Left forelimb (tissue), 1 donor: ENCODE results near the gene RSAD1.

ENCODE experiments used
- DNase-seq: peaks from one replicate; pipeline ENCODE4 v3.0.0-alpha.2; 2018; ENCODE audit warnings: low spot score

Gene RSAD1

DNA sequence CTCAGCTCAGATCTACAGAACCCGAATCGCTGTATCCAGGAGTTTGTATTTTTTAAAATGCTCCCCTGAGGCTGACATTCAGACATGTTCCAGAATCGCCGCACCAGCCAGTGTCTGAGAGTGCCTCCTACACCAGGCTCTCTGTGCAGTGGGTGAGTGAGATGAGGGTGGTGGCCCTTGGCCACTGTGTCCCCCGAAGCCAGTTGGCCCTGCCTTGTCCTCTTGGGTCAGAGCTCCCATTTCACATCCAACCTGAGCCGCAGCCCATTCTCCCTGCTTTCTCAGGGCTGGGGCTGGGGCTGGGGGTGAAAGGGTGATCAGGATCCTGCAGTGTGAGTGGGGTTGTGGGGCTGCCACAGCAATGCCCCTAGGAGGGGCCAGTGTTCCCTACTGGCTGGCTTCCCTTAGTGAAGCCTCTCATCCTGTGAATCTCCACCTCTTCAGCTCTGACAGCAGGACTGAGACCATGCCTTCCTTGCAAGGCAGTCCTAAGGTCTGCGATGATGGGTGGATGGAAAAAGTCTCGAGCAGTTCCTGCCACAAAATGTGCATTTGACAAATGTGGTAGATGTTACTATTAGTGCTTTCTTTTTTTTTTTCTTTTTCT lies 16.7 kb downstream of the RSAD1 start:
- no peak for DNase-seq

DNA sequence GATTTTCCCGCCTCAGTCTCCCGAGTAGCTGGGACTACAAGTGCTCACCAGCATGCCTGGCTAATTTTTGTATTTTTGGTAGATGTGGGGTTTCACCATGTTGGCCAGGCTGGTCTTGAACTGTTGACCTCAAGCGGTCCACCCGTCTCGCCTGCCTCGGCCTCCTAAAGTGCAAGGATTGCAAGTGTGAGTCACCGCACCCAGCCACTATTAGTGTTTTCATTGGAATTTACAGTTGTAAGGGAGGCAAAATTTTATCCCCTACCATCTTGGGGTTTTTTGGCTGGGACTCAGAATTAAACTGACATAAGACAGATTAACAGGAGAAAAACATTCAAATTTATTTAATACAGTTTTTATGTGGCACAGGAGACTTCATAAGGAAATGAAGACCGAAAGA lies 17.3 kb downstream of the RSAD1 start:
- DNase-seq: no peak

DNA sequence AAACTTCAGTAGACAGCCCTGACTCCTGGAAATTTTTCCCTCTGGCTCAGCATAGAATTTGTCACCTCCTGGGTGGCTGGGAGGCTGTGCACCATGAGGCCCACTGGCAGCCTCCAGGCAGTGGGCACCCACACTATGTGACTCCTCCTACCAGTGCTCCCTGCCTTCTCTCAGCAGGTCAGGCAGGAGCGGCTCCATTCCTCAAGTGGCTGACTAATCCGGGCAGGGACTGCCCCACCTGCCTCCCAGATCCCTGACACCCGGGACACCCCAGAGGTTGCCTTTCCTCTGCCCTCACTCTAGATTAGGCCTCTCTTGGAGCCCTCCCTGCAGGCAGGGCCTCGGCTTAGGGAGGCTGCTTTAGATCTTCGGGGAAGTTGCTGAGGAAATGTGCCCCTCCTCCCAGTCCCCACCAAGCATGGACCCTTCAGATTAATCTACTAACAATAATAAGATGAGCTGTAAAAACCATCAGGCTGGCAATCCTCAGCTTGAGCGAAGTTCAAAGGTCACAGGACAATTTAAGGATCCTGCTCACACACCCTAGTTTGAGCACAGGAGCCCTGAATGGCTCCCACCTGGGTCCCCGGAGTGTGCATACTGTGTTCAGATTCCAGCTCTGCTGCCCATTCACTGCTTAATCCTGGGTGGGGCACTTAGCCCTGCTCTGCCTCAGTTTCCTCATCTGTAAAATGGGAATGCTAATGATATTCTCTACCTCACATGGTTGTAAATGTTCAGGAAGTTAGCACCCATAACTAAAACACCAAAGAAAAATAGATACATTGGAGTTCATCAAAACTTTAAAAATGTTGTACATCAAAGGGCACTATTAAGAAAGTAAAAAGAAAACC lies 19.6 kb downstream of the RSAD1 start:
- DNase-seq: no peak

DNA sequence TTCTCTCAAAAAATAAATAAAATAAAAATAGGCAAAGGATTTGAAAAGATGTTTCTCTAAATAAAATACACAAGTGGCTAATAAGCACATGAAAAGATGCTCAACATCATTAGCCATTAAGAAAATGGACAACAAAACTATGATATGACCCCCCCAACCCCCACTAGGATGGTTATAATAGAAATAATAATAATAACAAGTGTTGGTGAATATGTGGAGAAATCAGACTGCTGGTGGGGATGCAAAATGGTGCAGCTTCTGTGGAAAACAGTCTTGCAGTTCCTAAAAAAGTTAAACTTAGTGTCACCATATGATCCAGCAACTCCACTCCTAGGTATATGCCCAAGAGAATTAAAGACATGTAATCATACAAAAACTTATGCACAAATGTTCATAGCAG lies 20.6 kb downstream of the RSAD1 start:
- no peak for DNase-seq

DNA sequence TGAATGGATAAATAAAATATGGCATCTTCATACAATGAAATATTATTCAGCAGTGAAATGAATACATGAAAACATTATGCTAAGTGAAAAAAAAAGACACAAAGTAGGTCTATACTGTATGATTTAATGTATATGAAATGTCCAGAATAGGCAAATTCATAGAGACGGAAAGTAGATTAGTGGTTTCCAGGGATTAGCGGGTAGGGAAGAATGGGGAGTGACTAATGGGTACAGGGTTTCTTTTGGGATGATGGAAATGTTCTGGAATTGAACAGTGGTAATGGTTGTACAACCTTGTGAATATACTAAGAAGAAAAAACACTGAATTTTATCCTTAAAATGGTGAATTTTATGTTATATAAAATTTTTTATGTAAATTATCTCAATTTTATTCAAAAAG lies 21.1 kb downstream of the RSAD1 start:
- DNase-seq: no peak

DNA sequence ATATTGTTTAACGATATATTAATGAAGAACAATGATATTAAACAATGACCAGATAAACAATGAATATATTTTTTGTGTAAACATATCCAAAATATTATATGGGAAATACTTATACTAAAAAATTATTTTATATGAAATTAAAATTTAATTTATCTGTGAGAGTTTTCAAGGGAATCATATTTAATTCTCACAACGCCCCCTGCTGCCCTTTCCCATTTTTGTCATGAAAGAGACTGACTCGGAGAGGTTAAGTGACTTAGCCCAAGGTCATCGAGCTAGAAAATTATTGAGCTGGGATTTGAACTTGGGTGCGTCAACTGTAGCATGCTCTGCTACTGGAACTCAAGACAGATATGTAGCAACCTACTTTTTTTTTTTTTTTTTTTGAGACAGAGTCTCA lies 22.4 kb downstream of the RSAD1 start:
- no peak for DNase-seq

DNA sequence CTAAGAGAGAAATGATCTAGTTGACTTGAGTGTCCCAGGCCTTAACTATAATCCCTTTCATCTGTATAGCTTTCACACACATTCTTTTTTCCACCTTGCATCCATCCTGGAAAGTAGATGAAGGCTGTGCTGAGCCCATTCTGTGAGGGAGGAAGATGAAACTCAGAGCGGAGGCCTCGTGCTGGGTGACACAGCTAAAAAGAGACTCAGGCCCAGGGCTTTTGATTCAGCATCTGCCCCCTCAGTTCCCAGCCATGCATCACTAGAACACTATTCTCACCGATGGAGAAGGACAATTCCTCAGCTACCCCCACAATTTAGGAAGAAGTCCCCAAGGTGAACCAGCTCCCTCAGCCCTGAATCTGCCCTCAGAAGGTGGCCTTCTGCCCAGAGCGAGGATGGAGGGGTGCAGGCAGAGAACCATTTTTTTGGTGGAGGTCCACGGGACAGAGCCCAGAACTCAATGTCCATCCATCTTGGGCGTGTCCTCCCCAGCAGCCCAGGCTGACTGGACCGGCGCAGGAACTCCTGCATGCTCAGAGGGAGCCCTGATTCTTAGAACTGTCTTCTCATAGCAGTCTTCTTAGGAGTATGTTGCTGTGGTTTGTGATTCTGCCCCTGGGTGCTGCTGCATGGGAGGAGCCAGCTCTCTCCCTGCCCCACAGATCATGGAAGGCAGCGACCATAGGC lies 23.8 kb downstream of the RSAD1 start:
- no peak for DNase-seq

DNA sequence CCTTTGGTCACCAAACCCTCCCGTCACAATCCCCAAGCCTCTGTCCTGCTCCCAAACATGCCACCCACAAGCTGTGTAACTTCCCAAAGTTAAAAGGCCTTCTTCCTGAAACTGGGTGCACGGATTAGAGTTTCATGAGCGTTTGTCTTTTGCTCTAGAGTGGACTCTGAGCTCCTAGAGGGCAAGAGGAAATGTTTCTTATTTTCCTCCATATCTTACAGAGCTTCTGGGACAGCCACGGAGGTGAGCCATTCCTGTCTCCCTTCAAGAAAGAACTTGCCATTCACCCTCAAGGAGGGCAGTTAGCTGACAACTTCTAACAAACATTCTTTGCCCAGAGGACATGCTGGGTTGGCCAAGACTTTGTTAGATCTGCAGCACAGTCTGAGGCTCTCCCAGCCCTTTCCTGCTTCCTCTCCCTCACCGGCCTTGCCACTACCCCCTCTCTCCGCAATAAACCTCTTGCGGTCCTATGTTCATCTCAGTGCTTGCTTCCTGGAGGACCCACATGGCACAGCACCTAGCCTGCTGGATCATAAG lies 27.0 kb downstream of the RSAD1 start:
- no peak for DNase-seq

DNA sequence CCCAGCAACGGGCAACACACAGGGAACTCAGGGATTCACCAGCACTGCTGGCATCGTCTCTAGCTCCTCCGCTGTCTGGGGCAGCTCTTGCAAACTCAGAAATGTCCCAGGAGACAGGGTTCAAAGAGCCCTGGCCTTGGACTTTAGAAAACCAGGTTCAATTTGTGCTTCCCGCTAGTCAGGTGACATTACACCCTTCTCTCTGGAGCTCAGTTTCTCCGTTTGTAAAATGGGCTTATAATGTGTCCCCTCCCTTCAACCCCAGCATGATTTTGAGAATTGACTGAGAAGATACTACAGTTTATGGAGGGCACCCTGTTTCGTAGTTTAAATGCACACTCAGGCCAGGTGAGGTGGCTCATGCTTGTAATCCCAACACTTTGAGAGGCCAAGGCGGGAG lies 27.6 kb downstream of the RSAD1 start:
- DNase-seq: no peak

DNA sequence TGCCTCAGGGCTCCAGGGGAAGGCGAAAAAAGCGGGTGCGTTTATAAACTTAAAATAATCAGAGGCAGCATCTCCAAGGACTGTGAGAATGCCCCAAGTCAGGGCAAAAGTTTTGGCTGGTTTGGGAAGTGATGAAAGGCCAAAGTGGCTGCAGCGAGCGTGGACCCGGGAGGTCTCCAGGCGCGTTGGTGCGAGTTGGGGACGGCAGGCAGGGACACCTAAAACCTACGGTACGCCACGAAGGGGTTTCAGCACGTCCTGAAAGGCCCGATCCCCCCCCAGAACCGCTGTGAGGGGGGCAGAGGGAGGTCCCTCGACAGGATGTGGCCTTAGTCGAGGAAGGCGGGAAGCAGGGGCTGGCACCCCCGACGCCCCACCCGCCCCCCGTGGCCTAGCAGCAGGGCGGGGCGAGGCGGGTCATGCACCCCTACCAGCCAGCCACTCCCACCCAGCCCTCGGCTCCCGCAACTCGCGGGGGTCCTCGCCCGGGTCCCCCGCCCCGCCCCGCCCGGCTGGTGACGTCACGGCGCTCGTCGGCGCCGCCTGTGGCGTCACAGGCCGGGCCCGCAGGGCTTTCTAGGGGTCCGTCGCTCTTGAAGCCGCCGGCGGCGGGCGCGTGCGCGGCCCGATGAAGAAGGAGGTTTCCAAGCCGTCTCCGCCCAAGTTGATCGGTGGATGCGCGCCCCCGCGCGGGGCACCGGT lies 29.4 kb downstream of the RSAD1 start, which contains the start of gene MYCBPAP:
Gene MYCBPAP (plus strand): TSS at position 569 of the 702 bp plus-strand sequence. CDS start 236 bp downstream, outside the sequence.
- peak; percentile 86 for DNase-seq

DNA sequence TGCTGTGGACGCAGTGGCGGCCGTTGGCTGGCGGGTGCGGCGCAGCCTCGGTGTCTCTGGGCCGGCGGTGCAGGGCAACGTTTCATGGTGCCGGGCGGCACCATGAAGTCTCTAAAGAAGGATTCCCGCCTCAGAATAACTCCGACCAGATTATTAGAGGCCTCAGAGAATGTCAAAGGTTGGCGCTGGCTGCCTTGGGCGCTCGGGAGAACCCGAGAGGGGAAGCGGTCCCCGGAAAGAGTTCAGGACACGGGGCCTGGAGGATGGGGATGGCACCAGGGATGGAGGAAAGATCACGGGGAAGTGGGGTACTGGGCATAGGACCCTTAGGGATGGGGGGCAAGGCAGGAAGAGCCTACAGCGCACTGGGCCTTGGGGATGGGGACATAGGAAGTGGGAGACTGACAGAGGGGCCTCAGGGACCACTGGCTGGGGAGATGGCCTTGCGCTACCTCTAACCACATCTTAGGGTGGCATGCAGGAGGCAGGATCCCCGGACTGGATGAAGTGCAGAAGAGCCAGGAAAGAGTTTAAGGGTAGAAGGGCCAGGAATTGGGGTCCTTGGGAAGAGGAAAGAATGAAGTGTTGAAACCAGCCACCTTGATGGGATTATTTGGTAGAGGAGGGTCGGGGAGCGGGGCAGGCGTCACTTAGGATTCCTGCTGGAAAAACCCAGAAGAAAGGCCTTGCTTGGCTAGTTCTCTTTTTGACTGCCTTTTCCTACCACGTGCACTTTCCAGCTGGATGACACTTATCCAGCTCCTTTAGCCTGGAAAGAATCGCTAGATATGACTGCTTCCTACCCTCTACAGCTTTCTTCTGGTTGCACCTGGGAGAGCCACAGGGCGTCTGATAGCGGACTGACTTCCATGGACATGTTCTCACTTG lies 30.2 kb downstream of the RSAD1 start:
- no peak for DNase-seq

DNA sequence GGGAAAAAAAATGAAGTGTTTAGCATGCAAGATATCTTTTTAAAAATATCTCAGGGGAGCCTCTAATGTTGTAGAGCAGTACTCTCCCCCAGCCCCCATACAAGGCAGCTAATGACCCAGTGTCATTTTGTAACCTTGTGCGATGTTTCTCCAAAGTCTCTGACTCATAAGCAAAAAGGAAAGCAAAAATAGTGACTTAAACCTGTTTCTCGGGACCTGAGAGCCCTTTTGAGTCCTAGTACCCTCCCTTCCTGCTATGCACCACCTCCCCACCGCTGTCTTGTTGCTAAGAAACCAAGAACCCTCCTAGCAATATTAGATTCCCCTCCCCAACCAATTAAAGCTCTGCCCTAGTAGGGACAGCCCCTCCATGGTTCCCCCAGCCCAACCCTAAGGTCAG lies 32.4 kb downstream of the RSAD1 start:
- no peak for DNase-seq

DNA sequence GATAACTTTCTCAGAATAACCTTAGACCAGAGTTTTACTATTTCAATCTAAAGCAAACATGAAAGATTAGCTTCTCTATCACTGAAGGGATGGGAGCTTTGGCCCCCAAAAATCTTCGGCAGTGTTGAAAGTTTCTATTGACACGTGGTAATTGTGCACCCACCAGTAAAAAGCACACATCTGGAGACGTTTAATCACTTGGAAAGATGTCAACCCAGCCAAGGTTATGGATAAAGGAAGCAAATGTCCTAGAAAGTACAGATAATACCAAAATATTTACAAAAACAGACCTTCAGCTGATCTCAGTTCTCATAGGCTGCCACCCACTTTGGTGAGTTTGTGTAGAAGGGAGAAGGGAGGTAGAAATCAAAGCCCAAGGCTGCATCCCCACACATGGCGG lies 34.8 kb downstream of the RSAD1 start:
- no peak for DNase-seq

DNA sequence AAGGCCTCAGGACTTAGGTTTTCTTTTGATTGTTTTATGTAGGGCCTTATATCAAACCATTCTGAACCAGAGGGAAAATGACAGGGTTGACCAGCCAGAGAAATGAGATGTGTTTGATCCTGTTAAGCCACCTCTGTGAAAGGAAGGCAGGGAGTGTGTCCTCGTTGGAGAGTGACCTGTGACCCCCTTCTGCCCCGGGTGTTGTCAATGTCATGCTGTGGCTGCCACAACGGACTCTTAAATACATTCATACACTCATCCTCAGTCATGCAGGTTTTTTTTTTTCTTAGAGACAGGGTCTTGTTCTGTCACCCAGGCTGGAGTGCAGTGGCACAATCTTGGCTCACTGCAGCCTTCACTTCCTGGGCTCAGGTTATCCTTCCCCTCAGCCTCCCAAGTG lies 35.7 kb downstream of the RSAD1 start:
- DNase-seq: no peak

DNA sequence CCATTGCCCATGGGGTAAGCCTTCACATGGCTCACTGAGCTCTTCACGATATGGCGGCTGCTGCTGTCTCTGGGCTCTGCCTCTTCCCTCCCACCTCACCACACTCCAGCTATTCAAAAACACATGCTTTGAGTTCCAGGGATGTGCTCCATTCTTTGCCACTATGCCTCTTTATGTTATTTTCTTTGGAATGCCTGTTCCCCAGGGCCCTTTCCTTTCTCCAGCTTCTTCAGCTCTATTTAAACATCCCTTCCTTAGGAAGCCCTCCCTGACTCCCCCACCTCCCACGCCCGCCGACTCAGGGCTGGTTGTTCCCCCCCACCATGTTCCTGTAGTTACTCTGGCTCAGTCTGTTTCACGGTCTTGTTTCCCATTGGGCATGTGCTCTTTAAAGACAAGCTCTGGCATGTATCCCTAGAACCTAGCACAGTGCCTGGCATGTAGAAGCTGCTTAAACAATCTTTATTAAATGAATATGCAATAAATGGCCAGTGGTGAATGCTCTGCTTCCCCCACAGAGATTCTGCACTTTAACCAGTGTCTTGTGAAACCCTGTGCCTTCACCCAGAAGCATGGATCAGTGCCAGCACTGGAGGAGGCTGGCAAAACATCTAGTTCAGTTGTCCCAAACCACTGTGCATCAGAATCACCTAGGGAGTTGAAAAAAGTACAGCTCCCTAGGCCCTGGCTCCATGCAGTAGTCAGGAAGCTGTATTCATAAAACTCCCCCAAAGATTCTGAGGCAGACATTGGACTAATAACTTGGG lies 36.5 kb downstream of the RSAD1 start:
- DNase-seq: no peak

DNA sequence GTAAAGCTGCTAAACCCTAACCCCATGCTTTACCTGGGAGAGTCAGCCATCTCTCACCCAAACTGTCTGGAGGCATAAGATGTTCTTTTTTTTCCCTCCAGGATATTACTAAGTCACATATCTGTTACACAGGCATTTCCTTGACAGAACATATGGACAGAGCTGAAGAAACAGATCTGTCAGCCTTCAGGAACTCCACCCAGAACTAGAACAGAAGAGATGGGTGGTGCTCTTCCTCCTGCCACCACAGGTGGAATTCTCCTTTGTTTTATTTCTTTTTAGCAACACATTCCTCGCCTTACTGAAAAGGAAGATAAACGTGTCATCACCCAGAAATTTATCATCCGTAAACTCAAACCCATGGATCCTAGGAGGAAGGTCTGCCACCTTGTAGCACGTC lies 38.4 kb downstream of the RSAD1 start:
- no peak for DNase-seq

DNA sequence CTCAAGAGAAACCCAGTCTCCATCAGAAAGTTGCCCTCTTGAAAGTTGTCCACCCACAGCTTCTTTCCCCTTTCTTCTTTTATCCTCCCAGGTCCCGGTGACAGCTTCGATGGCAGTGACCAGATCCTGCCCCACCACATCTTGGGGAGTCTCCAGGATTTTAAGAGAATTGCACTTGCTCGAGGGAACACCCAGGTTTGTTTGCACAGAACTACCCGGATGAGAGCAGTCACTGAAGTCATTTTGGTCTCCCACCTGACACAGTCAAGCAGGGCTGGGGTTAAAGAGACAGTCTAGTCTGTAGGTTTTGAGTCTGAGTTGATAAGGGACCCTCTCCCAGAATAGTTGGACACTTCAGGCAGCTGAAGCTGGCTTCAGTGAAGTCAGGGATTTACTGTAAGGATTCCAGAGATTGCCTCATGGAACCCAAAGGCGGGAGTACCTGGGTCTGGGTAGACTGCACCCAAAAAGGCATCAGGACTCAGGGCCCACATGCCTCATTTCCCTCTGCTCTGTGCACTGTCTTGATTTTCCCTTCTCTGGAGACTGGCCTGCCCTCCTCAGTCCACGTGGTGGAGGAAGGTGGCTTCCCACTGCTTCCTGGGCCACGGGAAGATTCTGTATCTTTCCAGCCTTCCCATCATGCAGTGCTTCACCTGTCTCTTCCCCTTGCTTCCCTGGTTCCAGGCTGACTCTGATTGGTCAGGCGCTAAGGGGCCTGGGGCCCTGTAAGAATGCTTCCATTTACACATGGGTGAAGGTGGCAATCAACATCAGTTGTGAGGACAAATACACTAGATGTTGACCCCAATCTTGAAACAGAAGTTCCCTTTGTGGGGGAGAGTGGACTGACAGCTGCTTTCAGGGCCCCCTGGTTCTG lies 39.1 kb downstream of the RSAD1 start:
- no peak for DNase-seq

DNA sequence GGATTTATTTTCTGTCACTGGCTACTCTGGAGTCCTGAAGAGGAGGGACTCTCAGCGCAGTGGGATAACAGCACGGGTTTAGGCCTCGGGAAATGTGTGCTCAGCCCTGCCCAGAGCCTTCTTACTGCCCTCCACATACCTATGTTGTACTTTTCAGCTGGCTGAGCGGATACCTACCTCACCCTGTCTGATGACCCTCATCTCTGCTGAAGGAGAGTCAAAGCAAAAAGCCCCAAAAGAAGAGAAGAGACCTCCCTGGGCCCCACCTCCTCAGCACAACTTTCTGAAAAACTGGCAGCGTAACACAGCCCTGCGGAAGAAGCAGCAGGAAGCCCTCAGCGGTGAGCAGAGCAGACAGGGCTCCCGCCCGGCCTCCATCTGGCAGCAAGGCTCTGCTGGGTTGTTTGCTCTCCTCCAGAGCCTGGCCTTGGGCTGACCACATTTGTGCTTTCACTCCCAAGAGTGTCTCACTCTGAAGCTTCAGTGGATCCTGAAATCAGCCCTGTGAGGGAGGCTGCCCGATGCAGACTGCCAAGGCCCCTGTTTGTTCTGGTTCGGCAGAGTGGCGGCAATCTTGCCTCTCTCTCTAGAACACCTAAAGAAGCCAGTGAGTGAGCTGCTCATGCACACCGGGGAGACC lies 39.8 kb downstream of the RSAD1 start:
- no peak for DNase-seq
